HCT116 (cell line): ENCODE data around the gene TM6SF1. TPM values are rescaled to one million over a fixed set of nuclear protein-coding genes. Genes with fewer than 3 reads are reported as not detected.

Experiments used
- ATAC-seq: fragments of 200-7000 bp; cut with Tn5 transposase; 2 replicates; pipeline ENCODE4 v1.9.1; 2020; ENCODE audit warnings: mild to moderate bottlenecking, moderate library complexity
- BruUV-seq: library from RNA; stranded (reverse); fragments of 400-500 nt; replicated peaks from 2 replicates; lab custom pipeline; 2021; lab: Mats Ljungman, UMichigan
- CTCF ChIA-PET: fragments of 300-600 bp; sonication (Branson Sonifier 250); formaldehyde crosslinking; loops from one replicate; lab custom pipeline; 2021; ENCODE audit warnings: antibody characterized with exemption; lab: Charles Lee
- POLR2A ChIA-PET: fragments of 300-600, 350-600 bp; sonication (Branson Sonifier 250); formaldehyde crosslinking; loops from one replicate; lab custom pipeline; 2021; ENCODE audit warnings: antibody characterized with exemption; lab: Charles Lee
- RAD21 ChIA-PET, 2 experiments: fragments of 300-600 bp; sonication (Branson Sonifier 250); formaldehyde crosslinking; loops; one replicate each; lab custom pipeline; 2023; ENCODE audit warnings: low total read pairs in 2 of 2; ENCODE audit not compliant: uncharacterized antibody in 2 of 2, unreplicated experiment in 2 of 2, low non-redundant PET in 1 of 2; lab: Charles Lee
- DNase-seq: peaks from one replicate; pipeline ENCODE4 v3.0.0-alpha.2; 2010; ENCODE audit warnings: low read depth, low spot score
- H2AFZ ChIP-seq: fragments of 200-600 bp; shearing (Covaris generic), sonication (generic); 2 replicates; pipeline ENCODE4 v1.6.1; 2017; ENCODE audit warnings: low read depth, mixed run types, mixed read lengths, antibody characterized with exemption, low read length; ENCODE audit not compliant: poor library complexity, severe bottlenecking
- H3K27ac ChIP-seq: 2 replicates; pipeline ENCODE4 v1.5.1; 2012; ENCODE audit warnings: low read depth, low read length
- H3K27me3 ChIP-seq: fragments of 200-600 bp; sonication (generic); 2 replicates; pipeline ENCODE4 v1.6.1; 2016; ENCODE audit warnings: mixed run types, low read length, mixed read lengths; ENCODE audit not compliant: insufficient read depth
- H3K36me3 ChIP-seq, 2 experiments: fragments of 200-500 bp in 1 of 2; fragments of 200-600 bp in 1 of 2; sonication (Bioruptor generic) in 1 of 2; sonication (generic) in 1 of 2; 2 replicates each; pipeline versions ENCODE4 v1.5.1 to v1.6.1; 2014 to 2016; ENCODE audit warnings: low read length in 2 of 2, inconsistent platforms in 1 of 2, mixed read lengths in 1 of 2, mixed run types in 1 of 2; ENCODE audit not compliant: insufficient read depth in 2 of 2, control insufficient read depth in 1 of 2
- H3K4me1 ChIP-seq, 2 experiments: fragments of 200-600 bp in 1 of 2; sonication (generic) in 1 of 2; 2 replicates each; pipeline versions ENCODE4 v1.5.1 to v1.6.1; 2012 to 2017; ENCODE audit warnings: low read length in 2 of 2, inconsistent platforms in 1 of 2, mild to moderate bottlenecking in 1 of 2, mixed read lengths in 1 of 2, mixed run types in 1 of 2, moderate library complexity in 1 of 2; ENCODE audit not compliant: insufficient read depth in 2 of 2, control insufficient read depth in 1 of 2
- H3K4me2 ChIP-seq: fragments of 200-600 bp; sonication (generic); 2 replicates; pipeline ENCODE4 v1.6.1; 2017; ENCODE audit warnings: mixed run types, low read length, mixed read lengths
- H3K4me3 ChIP-seq, 2 experiments: fragments of 200-600 bp in 1 of 2; sonication (generic) in 1 of 2; replicated peaks in 1 of 2; 2 replicates each; pipeline ENCODE4 v1.5.1; 2011 to 2016; ENCODE audit warnings: low read length in 2 of 2, control low read depth in 1 of 2, low read depth in 1 of 2, mild to moderate bottlenecking in 1 of 2, mixed read lengths in 1 of 2, mixed run types in 1 of 2
- H3K79me2 ChIP-seq: fragments of 200-600 bp; sonication (generic); 2 replicates; pipeline ENCODE4 v1.6.1; 2017; ENCODE audit warnings: mild to moderate bottlenecking, mixed run types, low read length, moderate library complexity, mixed read lengths; ENCODE audit not compliant: insufficient read depth
- H3K9ac ChIP-seq: fragments of 200-600 bp; sonication (generic); 2 replicates; pipeline ENCODE4 v1.6.1; 2016; ENCODE audit warnings: low read length, mixed read lengths
- H3K9me2 ChIP-seq: fragments of 200-600 bp; sonication (generic), shearing (Covaris generic); 2 replicates; pipeline ENCODE4 v1.6.1; 2017; ENCODE audit warnings: mixed run types, mild to moderate bottlenecking, moderate library complexity; ENCODE audit not compliant: insufficient read depth
- H3K9me3 ChIP-seq, 2 experiments: fragments of 200-500 bp in 1 of 2; fragments of 200-600 bp in 1 of 2; sonication (Bioruptor generic) in 1 of 2; sonication (generic) in 1 of 2; 2 replicates each; pipeline ENCODE4 v1.6.1; 2014 to 2017; ENCODE audit warnings: low read length in 2 of 2, mixed read lengths in 2 of 2, inconsistent platforms in 1 of 2, low read depth in 1 of 2, mild to moderate bottlenecking in 1 of 2, mixed run types in 1 of 2, moderate library complexity in 1 of 2; ENCODE audit not compliant: control insufficient read depth in 1 of 2, insufficient read depth in 1 of 2
- H4K20me1 ChIP-seq: fragments of 200-600 bp; sonication (generic), shearing (Covaris generic); 2 replicates; pipeline ENCODE4 v1.6.1; 2017; ENCODE audit warnings: mixed run types, mild to moderate bottlenecking, moderate library complexity; ENCODE audit not compliant: insufficient read depth
- CBX3 ChIP-seq: IDR thresholded peaks from 2 replicates; pipeline ENCODE4 v1.6.1; 2012; ENCODE audit warnings: low read depth
- CEBPB ChIP-seq: IDR thresholded peaks from 2 replicates; pipeline ENCODE4 v1.6.1; 2012; ENCODE audit warnings: low read depth
- POLR2A ChIP-seq: IDR thresholded peaks from 2 replicates; pipeline ENCODE4 v1.7.0; 2011; ENCODE audit warnings: borderline replicate concordance; ENCODE audit not compliant: insufficient read depth, insufficient read length; ENCODE audit errors: extremely low read depth
- POLR2AphosphoS5 ChIP-seq: IDR thresholded peaks from 2 replicates; pipeline ENCODE4 v1.6.1; 2011; ENCODE audit warnings: mild to moderate bottlenecking, low read depth, low read length, moderate library complexity
- RAD21 ChIP-seq: IDR thresholded peaks from 2 replicates; pipeline ENCODE4 v1.6.1; 2012; ENCODE audit warnings: low read depth, mild to moderate bottlenecking
- SIN3A ChIP-seq: IDR thresholded peaks from 2 replicates; pipeline ENCODE4 v1.6.1; 2012; ENCODE audit warnings: low read depth
- TCF7L2 ChIP-seq: IDR thresholded peaks from 2 replicates; pipeline ENCODE4 v1.7.0; 2011; ENCODE audit warnings: borderline replicate concordance, inconsistent platforms; ENCODE audit not compliant: insufficient read depth, insufficient read length; ENCODE audit errors: extremely low read depth
- ZNF274 ChIP-seq: fragments of 200-500 bp; sonication (Bioruptor generic); IDR thresholded peaks from 2 replicates; pipeline ENCODE4 v1.6.1; 2014; ENCODE audit warnings: mild to moderate bottlenecking, low read depth, low read length, inconsistent platforms
- intact Hi-C: fragments of 100-400 bp; cut with micrococcal nuclease; formaldehyde crosslinking; loops from 2 replicates; pipeline ENCODE4 v1.10.0; 2022
- total RNA-seq: library from RNA; stranded (reverse); gene quantifications from one replicate; pipeline ENCODE4 v1.2.1, GENCODE V29; 2021; ENCODE audit not compliant: unreplicated experiment
- TF ChIP-seq, protein P1 (sequence below), 3 experiments: fragments of 200-600 bp in 1 of 3; sonication (generic) in 1 of 3; IDR thresholded peaks in 2 of 3; conservative IDR thresholded peaks in 1 of 3; 2 replicates each; pipeline ENCODE4 v1.5.1; 2012 to 2017; ENCODE audit warnings: low read depth in 2 of 3, low read length in 2 of 3, antibody characterized with exemption in 1 of 3, borderline replicate concordance in 1 of 3, control low read depth in 1 of 3, mild to moderate bottlenecking in 1 of 3, mixed read lengths in 1 of 3, mixed run types in 1 of 3, moderate library complexity in 1 of 3; ENCODE audit not compliant: insufficient read depth in 1 of 3
- TF ChIP-seq, protein P2 (sequence below): IDR thresholded peaks from 2 replicates; pipeline ENCODE4 v1.6.1; 2012

TM6SF1 gene
- total RNA-seq, 1 experiment from 2014 or later, result not detected

DNA sequence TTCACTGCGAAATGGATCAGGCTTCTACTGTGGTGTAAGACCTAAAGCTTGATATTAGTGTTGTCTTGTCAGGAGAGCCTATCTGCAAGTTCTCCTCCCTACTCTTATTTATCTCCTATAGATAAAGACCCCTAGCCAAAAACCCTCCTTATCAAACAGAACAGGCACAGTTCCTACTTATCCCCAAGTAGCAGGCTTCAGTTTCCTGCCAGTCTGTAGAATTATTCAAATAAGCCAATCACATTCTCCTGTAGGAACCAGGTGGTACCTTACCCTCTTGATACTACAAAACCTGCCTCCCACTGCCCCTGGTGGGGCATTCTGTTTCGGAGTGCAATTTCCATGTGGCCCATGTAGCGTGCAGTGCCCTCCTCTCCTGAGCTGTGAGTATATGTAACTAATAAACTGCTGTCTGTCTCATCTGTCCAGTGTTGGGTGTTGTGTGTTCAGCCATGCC, 71.5 kb downstream of the TM6SF1 start:
- Histone ChIP-seq H3K27ac (no peak overlapping the region), H3K4me2 (no peak overlapping the region), H3K9ac (no peak overlapping the region), H3K36me3 (no peaks in the 10 kb centered on the region), H4K20me1 (no peaks in the 10 kb centered on the region), H3K4me1 (no peaks in the 10 kb centered on the region), H3K9me2 (no peaks in the 10 kb centered on the region), H3K9me3 (no peaks in the 10 kb centered on the region), H2AFZ (no peak overlapping the region), H3K27me3 (no peaks in the 10 kb centered on the region), H3K4me3 (no peak overlapping the region), H3K79me2 (no peaks in the 10 kb centered on the region)
- CTCF ChIA-PET, result no interaction called here
- POLR2A ChIA-PET, result no interaction called here
- RAD21 ChIA-PET, result no interaction called here
- DNase-seq (no peak), ATAC-seq (no peak)
- BruUV-seq, result no TSS peak
- intact Hi-C loops, result no loop called here
- TF ChIP-seq POLR2AphosphoS5, result no peak
- TF ChIP-seq, protein P1, sequence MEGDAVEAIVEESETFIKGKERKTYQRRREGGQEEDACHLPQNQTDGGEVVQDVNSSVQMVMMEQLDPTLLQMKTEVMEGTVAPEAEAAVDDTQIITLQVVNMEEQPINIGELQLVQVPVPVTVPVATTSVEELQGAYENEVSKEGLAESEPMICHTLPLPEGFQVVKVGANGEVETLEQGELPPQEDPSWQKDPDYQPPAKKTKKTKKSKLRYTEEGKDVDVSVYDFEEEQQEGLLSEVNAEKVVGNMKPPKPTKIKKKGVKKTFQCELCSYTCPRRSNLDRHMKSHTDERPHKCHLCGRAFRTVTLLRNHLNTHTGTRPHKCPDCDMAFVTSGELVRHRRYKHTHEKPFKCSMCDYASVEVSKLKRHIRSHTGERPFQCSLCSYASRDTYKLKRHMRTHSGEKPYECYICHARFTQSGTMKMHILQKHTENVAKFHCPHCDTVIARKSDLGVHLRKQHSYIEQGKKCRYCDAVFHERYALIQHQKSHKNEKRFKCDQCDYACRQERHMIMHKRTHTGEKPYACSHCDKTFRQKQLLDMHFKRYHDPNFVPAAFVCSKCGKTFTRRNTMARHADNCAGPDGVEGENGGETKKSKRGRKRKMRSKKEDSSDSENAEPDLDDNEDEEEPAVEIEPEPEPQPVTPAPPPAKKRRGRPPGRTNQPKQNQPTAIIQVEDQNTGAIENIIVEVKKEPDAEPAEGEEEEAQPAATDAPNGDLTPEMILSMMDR (IDR thresholded peaks at IDR 0.05 in 2 of 3, conservative IDR thresholded peaks at IDR 0.05 in 1 of 3; ENCODE audit: borderline replicate concordance in 1 of 3, insufficient read depth in 1 of 3, low read depth in 2 of 3, low read length in 2 of 3), result no peak

GRCh38 chr15:83185561-83185960, 78.1 kb downstream of the TM6SF1 start:
- Histone ChIP-seq H3K79me2 (no peaks in the 10 kb centered on the region), H3K27ac (no peak overlapping the region), H3K9me3 (no peaks in the 10 kb centered on the region), H3K9ac (no peak overlapping the region)
- BruUV-seq, result no TSS peak
- no peak for ATAC-seq
- TF ChIP-seq ZNF274 (no peak), POLR2A (no peak), SIN3A (no peak), CEBPB (no peak), TCF7L2 (no peak), RAD21 (no peak), CBX3 (no peak)
- TF ChIP-seq, protein P1 (IDR thresholded peaks at IDR 0.05 in 2 of 3, conservative IDR thresholded peaks at IDR 0.05 in 1 of 3; ENCODE audit: borderline replicate concordance in 1 of 3, insufficient read depth in 1 of 3, low read depth in 2 of 3, low read length in 2 of 3), result no peak
- TF ChIP-seq, protein P2, sequence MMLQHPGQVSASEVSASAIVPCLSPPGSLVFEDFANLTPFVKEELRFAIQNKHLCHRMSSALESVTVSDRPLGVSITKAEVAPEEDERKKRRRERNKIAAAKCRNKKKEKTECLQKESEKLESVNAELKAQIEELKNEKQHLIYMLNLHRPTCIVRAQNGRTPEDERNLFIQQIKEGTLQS, result no peak
- TF ChIP-seq, all 23 proteins: peak for 0
- Histone ChIP-seq H3K36me3 (no peaks in the 10 kb centered on the region), H3K4me2 (no peak overlapping the region), H2AFZ (no peak overlapping the region), H3K4me3 (no peak overlapping the region), H3K4me1 (no peaks in the 10 kb centered on the region), H3K9me2 (no peaks in the 10 kb centered on the region), H3K27me3 (no peaks in the 10 kb centered on the region), H4K20me1 (no peaks in the 10 kb centered on the region)
- intact Hi-C loops, result no loop called here
- ChIA-PET POLR2A (no interaction called here), CTCF (no interaction called here), RAD21 (no interaction called here)
- no peak for DNase-seq
